MM.1S (cell line): ENCODE measurements around the gene ABCC11.

Experiments
- DNase-seq: peaks from one replicate; pipeline ENCODE4 v3.0.0-alpha.2; 2015
- H2AFZ ChIP-seq: fragments of 300-600 bp; sonication (generic); 2 replicates; pipeline ENCODE4 v1.6.0; 2016; ENCODE audit warnings: antibody characterized with exemption, low read length
- H3F3A ChIP-seq: fragments of 300-600 bp; sonication (generic); 2 replicates; pipeline ENCODE4 v1.6.1; 2016; ENCODE audit warnings: mild to moderate bottlenecking, antibody characterized with exemption, low read length, moderate library complexity, mixed read lengths; ENCODE audit not compliant: insufficient read depth
- H3K27ac ChIP-seq: fragments of 300-600 bp; sonication (generic); 2 replicates; pipeline ENCODE4 v1.5.1; 2016; ENCODE audit warnings: mild to moderate bottlenecking, low read length
- H3K27me3 ChIP-seq: fragments of 300-600 bp; sonication (generic); replicated peaks from 2 replicates; pipeline ENCODE4 v1.6.0; 2016; ENCODE audit warnings: low read length; ENCODE audit not compliant: insufficient read depth
- H3K36me3 ChIP-seq: fragments of 300-600 bp; sonication (generic); replicated peaks from 2 replicates; pipeline ENCODE4 v1.6.1; 2016; ENCODE audit warnings: mild to moderate bottlenecking, low read length, mixed read lengths; ENCODE audit not compliant: insufficient read depth
- H3K4me1 ChIP-seq: fragments of 300-600 bp; sonication (generic); 2 replicates; pipeline ENCODE4 v1.6.1; 2016; ENCODE audit warnings: low read length, mixed read lengths
- H3K4me2 ChIP-seq: fragments of 300-600 bp; sonication (generic); 2 replicates; pipeline ENCODE4 v1.6.0; 2016; ENCODE audit warnings: low read depth, low read length
- H3K4me3 ChIP-seq: fragments of 300-600 bp; sonication (generic); 2 replicates; pipeline ENCODE4 v1.5.1; 2016; ENCODE audit warnings: low read length, mixed read lengths
- H3K79me2 ChIP-seq: fragments of 300-600 bp; sonication (generic); 2 replicates; pipeline ENCODE4 v1.6.1; 2016; ENCODE audit warnings: mixed run types, low read length, mixed read lengths
- H3K9ac ChIP-seq: fragments of 300-600 bp; sonication (generic); 2 replicates; pipeline ENCODE4 v1.6.1; 2016; ENCODE audit warnings: low read length, mixed read lengths
- H3K9me2 ChIP-seq: fragments of 300-600 bp; sonication (generic); replicated peaks from 2 replicates; pipeline ENCODE4 v1.6.1; 2016; ENCODE audit warnings: mild to moderate bottlenecking, low read length, mixed read lengths; ENCODE audit not compliant: insufficient read depth
- H3K9me3 ChIP-seq: fragments of 300-600 bp; sonication (generic); replicated peaks from 2 replicates; pipeline ENCODE4 v1.6.1; 2016; ENCODE audit warnings: mild to moderate bottlenecking, low read length, mixed read lengths; ENCODE audit not compliant: insufficient read depth
- H4K20me1 ChIP-seq: fragments of 300-600 bp; sonication (generic); 2 replicates; pipeline ENCODE4 v1.6.1; 2016; ENCODE audit warnings: mild to moderate bottlenecking, low read length, moderate library complexity, mixed read lengths; ENCODE audit not compliant: insufficient read depth
- CTCF ChIP-seq: fragments of 300-600 bp; sonication (generic); IDR thresholded peaks from 2 replicates; pipeline ENCODE4 v1.5.1; 2016; ENCODE audit warnings: antibody characterized with exemption, low read length, mixed read lengths
- EZH2 ChIP-seq: fragments of 300-600 bp; sonication (generic); optimal IDR thresholded peaks from 2 replicates; pipeline ENCODE3; 2017; ENCODE audit warnings: low read depth, mild to moderate bottlenecking, antibody characterized with exemption, low read length, mixed read lengths
- EZH2phosphoT487 ChIP-seq: fragments of 300-600 bp; sonication (generic); IDR thresholded peaks from 2 replicates; pipeline ENCODE4 v1.6.1; 2018; ENCODE audit warnings: antibody characterized with exemption, low read length

Gene ABCC11

GRCh38 chr16:48125888-48126287, 121.5 kb downstream of the ABCC11 start:
- Histone ChIP-seq H3K79me2 (no peaks in the 10 kb centered on the region), H3K27ac (no peak overlapping the region), H3K9me2 (no peaks in the 10 kb centered on the region), H3K9ac (no peak overlapping the region), H2AFZ (no peak overlapping the region), H3K27me3 (no peaks in the 10 kb centered on the region), H3F3A (no peaks in the 10 kb centered on the region), H4K20me1 (no peaks in the 10 kb centered on the region), H3K4me2 (no peak overlapping the region), H3K4me3 (no peak overlapping the region), H3K36me3 (no peaks in the 10 kb centered on the region), H3K4me1 (no peaks in the 10 kb centered on the region), H3K9me3 (no peaks in the 10 kb centered on the region)
- no peak for DNase-seq
- TF ChIP-seq EZH2phosphoT487 (no peak), EZH2 (no peak), CTCF (no peak)

GRCh38 chr16:48124266-48124665, 123.1 kb downstream of the ABCC11 start:
- H3K9ac ChIP-seq, result no peak overlapping the region
- no peaks in the 10 kb centered on the region for H3K9me2 ChIP-seq
- DNase-seq, result no peak

GRCh38 chr16:48123104-48123788, 124.1 kb downstream of the ABCC11 start:
- Histone ChIP-seq H3K4me3 (no peak overlapping the region), H3K79me2 (no peaks in the 10 kb centered on the region), H4K20me1 (no peaks in the 10 kb centered on the region), H3K9ac (no peak overlapping the region), H3K36me3 (no peaks in the 10 kb centered on the region), H3K9me2 (no peaks in the 10 kb centered on the region), H2AFZ (no peak overlapping the region), H3K4me1 (no peaks in the 10 kb centered on the region), H3F3A (no peaks in the 10 kb centered on the region), H3K9me3 (no peaks in the 10 kb centered on the region), H3K27me3 (no peaks in the 10 kb centered on the region), H3K27ac (no peak overlapping the region), H3K4me2 (no peak overlapping the region)
- DNase-seq, result no peak
- no peak for TF ChIP-seq EZH2phosphoT487
- no peak for TF ChIP-seq EZH2
- no peak for TF ChIP-seq CTCF

More at GRCh38 chr16:48124266-48124665, 123.1 kb downstream of the ABCC11 start:
- H3K27ac ChIP-seq, result no peak overlapping the region
- H3K4me3 ChIP-seq, result no peak overlapping the region
- H2AFZ ChIP-seq, result no peak overlapping the region
- no peaks in the 10 kb centered on the region for H3K27me3 ChIP-seq
- no peaks in the 10 kb centered on the region for H3K79me2 ChIP-seq
- no peaks in the 10 kb centered on the region for H3F3A ChIP-seq
- H3K36me3 ChIP-seq, result no peaks in the 10 kb centered on the region
- no peak overlapping the region for H3K4me2 ChIP-seq
- no peaks in the 10 kb centered on the region for H3K9me3 ChIP-seq
- no peaks in the 10 kb centered on the region for H3K4me1 ChIP-seq
- no peaks in the 10 kb centered on the region for H4K20me1 ChIP-seq
- no peak for TF ChIP-seq EZH2phosphoT487
- no peak for TF ChIP-seq EZH2
- no peak for TF ChIP-seq CTCF
